HepG2 (cell line): ENCODE data around the gene ST8SIA4. TPM values are rescaled to one million over a fixed set of nuclear protein-coding genes. Genes with fewer than 3 reads are reported as not detected.

Experiments used
- ATAC-seq: fragments of 200-7000 bp; cut with Tn5 transposase; 3 replicates; pipeline ENCODE4 v1.9.1; 2020; ENCODE audit warnings: mild to moderate bottlenecking, moderate library complexity
- BruUV-seq: library from RNA; stranded (reverse); fragments of 400-500 nt; replicated peaks from 2 replicates; lab custom pipeline; 2021; lab: Mats Ljungman, UMichigan
- CTCF ChIA-PET: fragments of 300-600 bp; formaldehyde crosslinking; extraction: SDS; loops from one replicate; lab custom pipeline; 2021; ENCODE audit warnings: low total read pairs, inconsistent platforms, low intra/inter-chr PET ratio; lab: Yijun Ruan, JAX
- POLR2A ChIA-PET: fragments of 350-600 bp; sonication (Branson Sonifier 250); formaldehyde crosslinking; loops from one replicate; lab custom pipeline; 2020; ENCODE audit warnings: antibody characterized with exemption, inconsistent platforms; lab: Yijun Ruan, JAX
- DNase-seq: peaks from one replicate; pipeline ENCODE4 v3.0.0-alpha.2; 2015; ENCODE audit warnings: low spot score
- FAIRE-seq: peaks from 3 replicates; lab custom pipeline; 2011; peaks lifted over from hg19 to GRCh38; lab: Jason Lieb, UNC
- H2AFZ ChIP-seq: one replicate; pipeline ENCODE4 v1.6.1; 2011; ENCODE audit warnings: low read length, inconsistent platforms
- H3K27ac ChIP-seq: fragments of 300-600 bp; 3 replicates; pipeline ENCODE4 v1.8.0; 2011; ENCODE audit warnings: mixed run types, mild to moderate bottlenecking, mixed read lengths, low read length, inconsistent platforms; ENCODE audit not compliant: insufficient read depth; ENCODE audit errors: extremely low read length
- H3K27me3 ChIP-seq, 2 experiments: fragments of 200-600 bp in 1 of 2; 2 replicates in 1 of 2; 3 replicates in 1 of 2; pipeline versions ENCODE4 v1.6.0 to v1.8.0; 2011; ENCODE audit warnings: low read length in 2 of 2, mild to moderate bottlenecking in 2 of 2, moderate library complexity in 2 of 2, inconsistent platforms in 1 of 2; ENCODE audit not compliant: insufficient read depth in 2 of 2, control insufficient read depth in 1 of 2
- H3K36me3 ChIP-seq, 2 experiments: fragments of 200-600 bp in 1 of 2; replicated peaks in 1 of 2; 2 replicates in 1 of 2; 3 replicates in 1 of 2; pipeline versions ENCODE4 v1.5.1 to v1.8.0; 2011; ENCODE audit warnings: low read length in 2 of 2, inconsistent platforms in 1 of 2; ENCODE audit not compliant: insufficient read depth in 2 of 2, control insufficient read depth in 1 of 2
- H3K4me1 ChIP-seq: 2 replicates; pipeline ENCODE4 v1.5.1; 2012; ENCODE audit warnings: low read length, inconsistent platforms; ENCODE audit not compliant: insufficient read depth
- H3K4me2 ChIP-seq: 2 replicates; pipeline ENCODE4 v1.6.0; 2011; ENCODE audit warnings: low read depth, low read length, inconsistent platforms
- H3K4me3 ChIP-seq, 3 experiments: fragments of 200-600 bp in 1 of 3; sonication (generic), shearing (Covaris generic) in 1 of 3; replicated peaks in 1 of 3; 2 replicates each; pipeline ENCODE4 v1.5.1; 2011 to 2016; ENCODE audit warnings: low read length in 3 of 3, inconsistent platforms in 2 of 3, low read depth in 2 of 3, mild to moderate bottlenecking in 2 of 3, control low read depth in 1 of 3, mixed read lengths in 1 of 3; ENCODE audit not compliant: insufficient read depth in 1 of 3
- H3K79me2 ChIP-seq: one replicate; pipeline ENCODE4 v1.6.1; 2011; ENCODE audit warnings: low read length, inconsistent platforms; ENCODE audit not compliant: insufficient read depth
- H3K9ac ChIP-seq: 2 replicates; pipeline ENCODE4 v1.6.0; 2011; ENCODE audit warnings: mild to moderate bottlenecking, low read depth, low read length, inconsistent platforms; ENCODE audit not compliant: insufficient read depth
- H3K9me3 ChIP-seq: 2 replicates; pipeline ENCODE4 v1.5.1; 2012; ENCODE audit warnings: mild to moderate bottlenecking, low read length
- H4K20me1 ChIP-seq: 2 replicates; pipeline ENCODE4 v1.6.0; 2011; ENCODE audit warnings: inconsistent platforms, mild to moderate bottlenecking, low read length, moderate library complexity; ENCODE audit not compliant: insufficient read depth
- ATF7 ChIP-seq, 2 experiments: fragments of 450-650 bp in 1 of 2; sonication (generic) in 1 of 2; formaldehyde crosslinking in 1 of 2; IDR thresholded peaks; 2 replicates each; pipeline versions ENCODE4 v1.4.0 to v1.6.1; 2016 to 2020; ENCODE audit warnings: antibody characterized with exemption in 1 of 2, mild to moderate bottlenecking in 1 of 2, missing genetic modification reagents in 1 of 2
- FOXA3 ChIP-seq: IDR thresholded peaks from 2 replicates; pipeline ENCODE4 v1.6.1; 2016; ENCODE audit warnings: missing genetic modification reagents, missing compliant biosample characterization
- KMT2B ChIP-seq: IDR thresholded peaks from 2 replicates; pipeline ENCODE4 v1.6.1; 2016; ENCODE audit warnings: missing genetic modification reagents, missing compliant biosample characterization
- SSRP1 ChIP-seq: IDR thresholded peaks from 2 replicates; pipeline ENCODE4 v1.6.1; 2016; ENCODE audit warnings: control low read depth
- ZC3H13 ChIP-seq: sonication (generic); formaldehyde crosslinking; IDR thresholded peaks from 2 replicates; pipeline ENCODE4 v1.8.1; 2023; ENCODE audit warnings: mild to moderate bottlenecking, missing genetic modification reagents, moderate library complexity
- ZNF326 ChIP-seq: sonication (generic); formaldehyde crosslinking; IDR thresholded peaks from 2 replicates; pipeline ENCODE4 v1.4.0; 2020; ENCODE audit warnings: missing genetic modification reagents, borderline replicate concordance
- ZNF549 ChIP-seq: sonication (generic); formaldehyde crosslinking; IDR thresholded peaks from 2 replicates; pipeline ENCODE4 v1.5.0; 2020; ENCODE audit warnings: missing genetic modification reagents
- WGBS: methylation state at CpG from one replicate; pipeline ENCODE4 v1.1.6; 2017; ENCODE audit warnings: low lambda C conversion rate; 5-methylcytosine and 5-hydroxymethylcytosine counted together
- in situ Hi-C: cut with HindIII; loops from 2 replicates; pipeline ENCODE4 v1.10.0; 2017; ENCODE audit warnings: low pct_unique_long_range_greater_than_20kb; ENCODE audit not compliant: extremely low pct_ligation_motif_present
- intact Hi-C: fragments of 100-400 bp; cut with micrococcal nuclease; formaldehyde crosslinking; loops from one replicate; pipeline ENCODE4 v1.10.0; 2022; ENCODE audit not compliant: unreplicated experiment
- polyA plus RNA-seq, 8 experiments: library from polyadenylated mRNA; depleted of rRNA in 3 of 8; stranded (reverse) in 7 of 8; unstranded in 1 of 8; fragments of >200 nt; fragmentation: Illumina TruSeq in 4 of 8; extraction: Trizol in 4 of 8; gene quantifications; 2 replicates each; pipeline versions ENCODE4 v1.2.1 to v1.2.3, GENCODE V29; 2011 to 2016; ENCODE audit warnings: low read depth in 4 of 8, missing spikeins in 1 of 8, mixed read lengths in 1 of 8; ENCODE audit not compliant: insufficient read depth in 1 of 8
- total RNA-seq, 5 experiments: library from RNA; depleted of rRNA; stranded (reverse); fragments of >200 nt; fragmentation: Illumina TruSeq; extraction: Trizol; gene quantifications; 2 replicates each; pipeline ENCODE4 v1.2.3, GENCODE V29; 2016; ENCODE audit warnings: low read depth in 1 of 5
- TF ChIP-seq, protein P1 (sequence below): sonication (generic); formaldehyde crosslinking; IDR thresholded peaks from 2 replicates; pipeline ENCODE4 v1.5.1; 2020; ENCODE audit warnings: mild to moderate bottlenecking, missing genetic modification reagents, borderline replicate concordance
- TF ChIP-seq, protein P2 (sequence below): IDR thresholded peaks from 2 replicates; pipeline ENCODE4 v1.6.1; 2018; ENCODE audit warnings: missing genetic modification reagents, mild to moderate bottlenecking, missing compliant biosample characterization
- TF ChIP-seq, protein P3 (sequence below): sonication (generic); formaldehyde crosslinking; IDR thresholded peaks from 2 replicates; pipeline ENCODE4 v1.5.0; 2020; ENCODE audit warnings: mild to moderate bottlenecking, missing genetic modification reagents
- TF ChIP-seq, protein P4 (sequence below): sonication (generic); formaldehyde crosslinking; IDR thresholded peaks from 2 replicates; pipeline ENCODE4 v1.5.0; 2020; ENCODE audit warnings: missing genetic modification reagents, mild to moderate bottlenecking, borderline replicate concordance
- TF ChIP-seq, protein P5 (sequence below): IDR thresholded peaks from 2 replicates; pipeline ENCODE4 v1.6.1; 2016; ENCODE audit warnings: low read depth, control low read depth

ST8SIA4 gene
- total and polyA plus RNA-seq, 2 of the 13 experiments (the other 11 are each of a cell fraction or from before 2014, with no cell fraction given), result not detected

DNA sequence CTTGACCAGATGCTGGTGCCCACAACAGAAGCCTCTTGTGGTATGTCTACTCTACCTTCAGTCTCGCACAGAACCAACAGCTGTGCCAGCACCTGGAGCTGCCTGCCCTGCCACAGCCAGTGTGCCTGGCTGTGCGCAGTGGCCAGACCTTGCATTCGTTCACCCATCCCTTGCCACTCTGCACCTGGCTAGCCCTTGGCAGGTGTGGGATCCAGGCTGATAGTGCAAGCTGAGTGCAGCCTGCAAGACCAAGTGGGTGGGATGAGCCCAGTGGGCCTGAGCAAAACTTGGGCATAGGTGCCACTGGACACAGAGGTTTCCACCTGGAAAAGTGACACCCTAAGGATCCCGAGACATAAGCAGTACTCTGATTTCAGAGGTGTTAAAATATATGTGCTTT is 108.2 kb downstream of the ST8SIA4 start (continued):
- TF ChIP-seq, protein P1, sequence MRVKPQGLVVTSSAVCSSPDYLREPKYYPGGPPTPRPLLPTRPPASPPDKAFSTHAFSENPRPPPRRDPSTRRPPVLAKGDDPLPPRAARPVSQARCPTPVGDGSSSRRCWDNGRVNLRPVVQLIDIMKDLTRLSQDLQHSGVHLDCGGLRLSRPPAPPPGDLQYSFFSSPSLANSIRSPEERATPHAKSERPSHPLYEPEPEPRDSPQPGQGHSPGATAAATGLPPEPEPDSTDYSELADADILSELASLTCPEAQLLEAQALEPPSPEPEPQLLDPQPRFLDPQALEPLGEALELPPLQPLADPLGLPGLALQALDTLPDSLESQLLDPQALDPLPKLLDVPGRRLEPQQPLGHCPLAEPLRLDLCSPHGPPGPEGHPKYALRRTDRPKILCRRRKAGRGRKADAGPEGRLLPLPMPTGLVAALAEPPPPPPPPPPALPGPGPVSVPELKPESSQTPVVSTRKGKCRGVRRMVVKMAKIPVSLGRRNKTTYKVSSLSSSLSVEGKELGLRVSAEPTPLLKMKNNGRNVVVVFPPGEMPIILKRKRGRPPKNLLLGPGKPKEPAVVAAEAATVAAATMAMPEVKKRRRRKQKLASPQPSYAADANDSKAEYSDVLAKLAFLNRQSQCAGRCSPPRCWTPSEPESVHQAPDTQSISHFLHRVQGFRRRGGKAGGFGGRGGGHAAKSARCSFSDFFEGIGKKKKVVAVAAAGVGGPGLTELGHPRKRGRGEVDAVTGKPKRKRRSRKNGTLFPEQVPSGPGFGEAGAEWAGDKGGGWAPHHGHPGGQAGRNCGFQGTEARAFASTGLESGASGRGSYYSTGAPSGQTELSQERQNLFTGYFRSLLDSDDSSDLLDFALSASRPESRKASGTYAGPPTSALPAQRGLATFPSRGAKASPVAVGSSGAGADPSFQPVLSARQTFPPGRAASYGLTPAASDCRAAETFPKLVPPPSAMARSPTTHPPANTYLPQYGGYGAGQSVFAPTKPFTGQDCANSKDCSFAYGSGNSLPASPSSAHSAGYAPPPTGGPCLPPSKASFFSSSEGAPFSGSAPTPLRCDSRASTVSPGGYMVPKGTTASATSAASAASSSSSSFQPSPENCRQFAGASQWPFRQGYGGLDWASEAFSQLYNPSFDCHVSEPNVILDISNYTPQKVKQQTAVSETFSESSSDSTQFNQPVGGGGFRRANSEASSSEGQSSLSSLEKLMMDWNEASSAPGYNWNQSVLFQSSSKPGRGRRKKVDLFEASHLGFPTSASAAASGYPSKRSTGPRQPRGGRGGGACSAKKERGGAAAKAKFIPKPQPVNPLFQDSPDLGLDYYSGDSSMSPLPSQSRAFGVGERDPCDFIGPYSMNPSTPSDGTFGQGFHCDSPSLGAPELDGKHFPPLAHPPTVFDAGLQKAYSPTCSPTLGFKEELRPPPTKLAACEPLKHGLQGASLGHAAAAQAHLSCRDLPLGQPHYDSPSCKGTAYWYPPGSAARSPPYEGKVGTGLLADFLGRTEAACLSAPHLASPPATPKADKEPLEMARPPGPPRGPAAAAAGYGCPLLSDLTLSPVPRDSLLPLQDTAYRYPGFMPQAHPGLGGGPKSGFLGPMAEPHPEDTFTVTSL, result no peak
- TF ChIP-seq ZNF549 (CRISPR knock-in tag) (no peak), ZC3H13 (CRISPR knock-in tag) (no peak), FOXA3 (CRISPR knock-in tag) (no peak)

DNA sequence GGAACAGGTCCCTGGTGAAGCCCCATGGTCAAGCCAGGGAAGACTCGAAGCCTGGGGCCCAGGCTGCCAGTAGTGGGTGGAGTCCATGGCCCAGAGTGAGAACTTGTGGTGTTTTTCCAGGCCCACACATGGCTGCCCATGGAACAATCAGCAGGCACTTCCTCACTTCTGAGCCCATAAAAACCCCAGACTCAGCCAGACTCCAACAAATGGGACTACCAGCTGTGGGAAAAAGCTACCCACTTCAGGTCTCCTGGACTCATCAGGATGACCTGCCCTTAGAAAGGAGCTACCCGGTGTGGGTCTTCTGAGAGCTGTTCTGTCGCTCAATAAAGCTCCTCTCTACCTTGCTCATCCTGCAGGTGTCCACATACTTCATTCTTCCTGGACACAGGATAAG is 108.9 kb downstream of the ST8SIA4 start:
- intact Hi-C loops (no loop called here), in situ Hi-C loops (no loop called here)
- DNase-seq (no peak), ATAC-seq (no peak), FAIRE-seq (no peak)
- BruUV-seq, result no TSS peak
- H2AFZ ChIP-seq, result no peak overlapping the region
- no peaks in the 10 kb centered on the region for H3K4me1 ChIP-seq
- H3K79me2 ChIP-seq, result no peaks in the 10 kb centered on the region
- no peak overlapping the region for H3K4me3 ChIP-seq
- no peak overlapping the region for H3K4me2 ChIP-seq
- H4K20me1 ChIP-seq, result no peaks in the 10 kb centered on the region
- H3K27me3 ChIP-seq, result no peaks in the 10 kb centered on the region
- H3K9ac ChIP-seq, result no peak overlapping the region
- no peaks in the 10 kb centered on the region for H3K9me3 ChIP-seq
- 0% methylated on average over 2 of the region's 3 CpGs for WGBS
- H3K27ac ChIP-seq, result no peak overlapping the region
- H3K36me3 ChIP-seq, result no peaks in the 10 kb centered on the region
- CTCF ChIA-PET, result no interaction called here
- POLR2A ChIA-PET, result no interaction called here
- TF ChIP-seq KMT2B (CRISPR knock-in tag) (no peak), ATF7 (IDR thresholded peaks at IDR 0.05) (no peak), ATF7 (CRISPR knock-in tag; IDR thresholded peaks at IDR 0.05) (no peak), SSRP1 (CRISPR knock-in tag) (no peak), ZNF326 (no peak)
- TF ChIP-seq, protein P2, sequence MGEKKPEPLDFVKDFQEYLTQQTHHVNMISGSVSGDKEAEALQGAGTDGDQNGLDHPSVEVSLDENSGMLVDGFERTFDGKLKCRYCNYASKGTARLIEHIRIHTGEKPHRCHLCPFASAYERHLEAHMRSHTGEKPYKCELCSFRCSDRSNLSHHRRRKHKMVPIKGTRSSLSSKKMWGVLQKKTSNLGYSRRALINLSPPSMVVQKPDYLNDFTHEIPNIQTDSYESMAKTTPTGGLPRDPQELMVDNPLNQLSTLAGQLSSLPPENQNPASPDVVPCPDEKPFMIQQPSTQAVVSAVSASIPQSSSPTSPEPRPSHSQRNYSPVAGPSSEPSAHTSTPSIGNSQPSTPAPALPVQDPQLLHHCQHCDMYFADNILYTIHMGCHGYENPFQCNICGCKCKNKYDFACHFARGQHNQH (CRISPR knock-in tag), result no peak
- TF ChIP-seq, protein P3, sequence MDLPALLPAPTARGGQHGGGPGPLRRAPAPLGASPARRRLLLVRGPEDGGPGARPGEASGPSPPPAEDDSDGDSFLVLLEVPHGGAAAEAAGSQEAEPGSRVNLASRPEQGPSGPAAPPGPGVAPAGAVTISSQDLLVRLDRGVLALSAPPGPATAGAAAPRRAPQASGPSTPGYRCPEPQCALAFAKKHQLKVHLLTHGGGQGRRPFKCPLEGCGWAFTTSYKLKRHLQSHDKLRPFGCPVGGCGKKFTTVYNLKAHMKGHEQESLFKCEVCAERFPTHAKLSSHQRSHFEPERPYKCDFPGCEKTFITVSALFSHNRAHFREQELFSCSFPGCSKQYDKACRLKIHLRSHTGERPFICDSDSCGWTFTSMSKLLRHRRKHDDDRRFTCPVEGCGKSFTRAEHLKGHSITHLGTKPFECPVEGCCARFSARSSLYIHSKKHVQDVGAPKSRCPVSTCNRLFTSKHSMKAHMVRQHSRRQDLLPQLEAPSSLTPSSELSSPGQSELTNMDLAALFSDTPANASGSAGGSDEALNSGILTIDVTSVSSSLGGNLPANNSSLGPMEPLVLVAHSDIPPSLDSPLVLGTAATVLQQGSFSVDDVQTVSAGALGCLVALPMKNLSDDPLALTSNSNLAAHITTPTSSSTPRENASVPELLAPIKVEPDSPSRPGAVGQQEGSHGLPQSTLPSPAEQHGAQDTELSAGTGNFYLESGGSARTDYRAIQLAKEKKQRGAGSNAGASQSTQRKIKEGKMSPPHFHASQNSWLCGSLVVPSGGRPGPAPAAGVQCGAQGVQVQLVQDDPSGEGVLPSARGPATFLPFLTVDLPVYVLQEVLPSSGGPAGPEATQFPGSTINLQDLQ (CRISPR knock-in tag), result no peak
- TF ChIP-seq, protein P4, sequence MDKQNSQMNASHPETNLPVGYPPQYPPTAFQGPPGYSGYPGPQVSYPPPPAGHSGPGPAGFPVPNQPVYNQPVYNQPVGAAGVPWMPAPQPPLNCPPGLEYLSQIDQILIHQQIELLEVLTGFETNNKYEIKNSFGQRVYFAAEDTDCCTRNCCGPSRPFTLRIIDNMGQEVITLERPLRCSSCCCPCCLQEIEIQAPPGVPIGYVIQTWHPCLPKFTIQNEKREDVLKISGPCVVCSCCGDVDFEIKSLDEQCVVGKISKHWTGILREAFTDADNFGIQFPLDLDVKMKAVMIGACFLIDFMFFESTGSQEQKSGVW (CRISPR knock-in tag), result no peak
- TF ChIP-seq, protein P5, sequence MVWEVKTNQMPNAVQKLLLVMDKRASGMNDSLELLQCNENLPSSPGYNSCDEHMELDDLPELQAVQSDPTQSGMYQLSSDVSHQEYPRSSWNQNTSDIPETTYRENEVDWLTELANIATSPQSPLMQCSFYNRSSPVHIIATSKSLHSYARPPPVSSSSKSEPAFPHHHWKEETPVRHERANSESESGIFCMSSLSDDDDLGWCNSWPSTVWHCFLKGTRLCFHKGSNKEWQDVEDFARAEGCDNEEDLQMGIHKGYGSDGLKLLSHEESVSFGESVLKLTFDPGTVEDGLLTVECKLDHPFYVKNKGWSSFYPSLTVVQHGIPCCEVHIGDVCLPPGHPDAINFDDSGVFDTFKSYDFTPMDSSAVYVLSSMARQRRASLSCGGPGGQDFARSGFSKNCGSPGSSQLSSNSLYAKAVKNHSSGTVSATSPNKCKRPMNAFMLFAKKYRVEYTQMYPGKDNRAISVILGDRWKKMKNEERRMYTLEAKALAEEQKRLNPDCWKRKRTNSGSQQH (CRISPR knock-in tag), result no peak
